SK-N-MC (cell line): ENCODE measurements around the gene SUN3.

Experiments
- EZH2 ChIP-seq: fragments of 200-600 bp; sonication (generic); IDR thresholded peaks from one replicate; pipeline ENCODE4 v1.6.1; 2017; ENCODE audit warnings: antibody characterized with exemption
- FOXP2 ChIP-seq: optimal IDR thresholded peaks from 2 replicates; pipeline ENCODE3; 2011; ENCODE audit warnings: mild to moderate bottlenecking, moderate library complexity; ENCODE audit not compliant: insufficient read depth; ENCODE audit errors: extremely low read length, control extremely low read depth
- POLR2AphosphoS5 ChIP-seq: IDR thresholded peaks from 2 replicates; pipeline ENCODE4 v1.6.1; 2012; ENCODE audit warnings: mild to moderate bottlenecking, low read depth, low read length, borderline replicate concordance

- TF ChIP-seq EZH2, result no peak
- TF ChIP-seq POLR2AphosphoS5, result no peak
- no peak for TF ChIP-seq FOXP2
These were observed 17.6 kb downstream of the SUN3 start for GRCh38 chr7:48011323-48011722.
